GM21390 (cell line): ENCODE data around the gene UBE2D2.
A peak's percentile ranks its signal among the peaks of the same experiment; 100 is the strongest.

Source experiments
- ATAC-seq: cut with Tn5 transposase; IDR thresholded peaks from one replicate; pipeline ENCODE4 v1.9.1; 2021; ENCODE audit not compliant: unreplicated experiment

UBE2D2 gene

DNA sequence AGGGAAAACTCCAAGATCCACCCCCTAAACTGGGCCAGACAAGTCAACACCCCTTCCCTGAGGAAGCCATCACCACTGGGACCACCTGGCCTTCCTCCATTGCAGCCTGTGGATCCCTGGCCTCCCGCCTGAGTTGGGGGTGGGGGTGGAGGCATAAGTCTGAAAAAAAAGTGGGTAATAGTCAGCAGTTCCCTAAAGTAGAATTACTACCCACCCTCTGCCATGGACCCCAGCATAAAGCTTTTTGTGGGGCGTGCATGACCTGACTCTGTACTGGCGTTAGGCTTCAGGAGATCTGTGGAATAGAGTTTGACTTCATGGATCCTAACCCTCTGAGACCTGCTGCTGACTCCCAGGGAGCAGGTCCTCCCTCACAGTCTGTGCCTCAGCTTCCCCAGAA is 85.0 kb downstream of the UBE2D2 start:
- no peak for ATAC-seq

DNA sequence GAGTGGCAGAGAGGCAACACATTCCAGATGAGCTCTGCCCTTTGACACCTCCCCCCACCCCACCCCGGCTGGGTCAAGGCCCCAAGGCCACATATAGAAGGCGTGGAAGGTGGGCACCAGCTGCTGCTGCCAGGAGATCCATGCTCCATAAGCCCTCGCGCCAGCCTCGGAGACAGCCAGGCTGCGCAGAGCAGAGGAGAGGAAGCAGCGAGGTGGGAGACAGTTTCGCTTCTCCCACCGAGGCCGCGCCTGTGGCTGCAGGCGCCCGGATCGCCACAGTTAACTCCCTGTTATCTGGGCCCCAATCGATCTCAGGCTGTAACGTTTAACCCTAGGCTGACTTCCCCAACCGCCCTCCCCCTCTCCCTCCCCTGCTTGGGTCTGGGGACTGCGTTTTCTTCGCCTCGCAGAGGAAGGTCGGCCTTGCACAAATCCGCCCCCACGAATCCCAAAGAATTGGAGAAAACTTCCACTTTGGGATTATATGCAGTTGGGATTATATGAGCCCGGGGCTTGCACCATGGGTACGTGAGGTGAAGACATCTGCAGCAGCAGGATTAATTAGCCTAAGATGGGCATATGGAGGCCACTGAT is 85.9 kb downstream of the UBE2D2 start:
- ATAC-seq: no peak

DNA sequence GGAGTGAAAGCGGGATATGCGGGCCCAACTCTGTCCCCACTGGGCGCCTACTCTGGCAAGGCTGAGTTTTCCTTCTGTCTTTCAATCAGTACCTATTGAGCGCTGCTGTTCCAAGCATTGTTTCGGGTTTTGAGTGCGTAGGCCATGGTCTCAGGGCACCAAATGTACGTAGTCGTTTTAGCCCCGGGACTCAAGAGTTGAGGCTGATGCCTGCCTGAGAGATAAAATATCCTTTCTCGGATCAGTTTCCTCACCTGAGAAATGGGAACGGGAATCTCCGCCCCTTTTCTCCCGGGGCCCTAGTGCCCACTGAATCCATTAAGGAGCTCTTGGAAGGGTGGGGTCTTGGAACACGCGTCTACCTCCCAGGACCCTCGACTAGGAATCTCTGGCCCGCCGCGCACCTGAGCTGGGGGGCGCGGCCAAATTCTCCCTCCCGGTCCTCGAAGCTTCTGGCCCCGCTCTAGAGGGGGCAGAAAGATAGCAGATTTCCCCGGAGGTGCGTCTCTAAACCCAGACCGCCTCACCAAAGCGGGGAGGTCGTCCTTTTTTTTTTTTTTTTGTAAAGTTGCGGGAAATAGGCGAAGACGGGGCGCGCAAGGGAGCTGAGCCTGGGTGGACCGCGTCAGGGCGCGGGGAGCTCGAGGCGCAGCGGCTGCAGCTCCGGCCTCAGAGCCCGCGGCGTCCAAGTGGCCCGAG is 86.5 kb downstream of the UBE2D2 start:
- no peak for ATAC-seq

DNA sequence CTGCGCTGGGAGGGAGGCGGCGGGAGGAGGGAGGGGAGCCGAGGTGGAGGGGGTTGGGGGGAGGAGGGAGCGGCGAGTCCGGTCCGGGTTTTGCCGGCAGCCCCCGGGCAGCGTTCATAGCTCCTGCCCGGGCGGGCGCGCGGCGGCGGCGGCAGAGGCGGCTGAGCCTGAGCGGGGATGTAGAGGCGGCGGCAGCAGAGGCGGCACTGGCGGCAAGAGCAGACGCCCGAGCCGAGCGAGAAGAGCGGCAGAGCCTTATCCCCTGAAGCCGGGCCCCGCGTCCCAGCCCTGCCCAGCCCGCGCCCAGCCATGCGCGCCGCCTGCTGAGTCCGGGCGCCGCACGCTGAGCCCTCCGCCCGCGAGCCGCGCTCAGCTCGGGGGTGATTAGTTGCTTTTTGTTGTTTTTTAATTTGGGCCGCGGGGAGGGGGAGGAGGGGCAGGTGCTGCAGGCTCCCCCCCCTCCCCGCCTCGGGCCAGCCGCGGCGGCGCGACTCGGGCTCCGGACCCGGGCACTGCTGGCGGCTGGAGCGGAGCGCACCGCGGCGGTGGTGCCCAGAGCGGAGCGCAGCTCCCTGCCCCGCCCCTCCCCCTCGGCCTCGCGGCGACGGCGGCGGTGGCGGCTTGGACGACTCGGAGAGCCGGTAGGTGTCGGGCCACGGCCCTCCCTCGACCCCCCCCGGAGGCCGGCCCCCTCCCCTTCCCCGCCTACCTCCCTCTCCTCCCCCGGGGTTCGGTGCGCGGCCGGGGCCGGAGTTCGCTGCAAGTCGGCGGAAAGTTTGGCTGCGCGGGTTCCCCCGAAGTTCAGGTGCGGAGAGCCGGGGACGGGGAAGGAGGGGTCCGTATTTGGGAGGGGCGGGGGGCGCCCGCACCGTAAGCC is 87.3 kb downstream of the UBE2D2 start, which contains the start of gene CXXC5:
Gene CXXC5 (plus strand): TSS at position 145 of the 877 bp plus-strand sequence. CDS start 32,175 bp downstream, outside the sequence.
- ATAC-seq: no peak

DNA sequence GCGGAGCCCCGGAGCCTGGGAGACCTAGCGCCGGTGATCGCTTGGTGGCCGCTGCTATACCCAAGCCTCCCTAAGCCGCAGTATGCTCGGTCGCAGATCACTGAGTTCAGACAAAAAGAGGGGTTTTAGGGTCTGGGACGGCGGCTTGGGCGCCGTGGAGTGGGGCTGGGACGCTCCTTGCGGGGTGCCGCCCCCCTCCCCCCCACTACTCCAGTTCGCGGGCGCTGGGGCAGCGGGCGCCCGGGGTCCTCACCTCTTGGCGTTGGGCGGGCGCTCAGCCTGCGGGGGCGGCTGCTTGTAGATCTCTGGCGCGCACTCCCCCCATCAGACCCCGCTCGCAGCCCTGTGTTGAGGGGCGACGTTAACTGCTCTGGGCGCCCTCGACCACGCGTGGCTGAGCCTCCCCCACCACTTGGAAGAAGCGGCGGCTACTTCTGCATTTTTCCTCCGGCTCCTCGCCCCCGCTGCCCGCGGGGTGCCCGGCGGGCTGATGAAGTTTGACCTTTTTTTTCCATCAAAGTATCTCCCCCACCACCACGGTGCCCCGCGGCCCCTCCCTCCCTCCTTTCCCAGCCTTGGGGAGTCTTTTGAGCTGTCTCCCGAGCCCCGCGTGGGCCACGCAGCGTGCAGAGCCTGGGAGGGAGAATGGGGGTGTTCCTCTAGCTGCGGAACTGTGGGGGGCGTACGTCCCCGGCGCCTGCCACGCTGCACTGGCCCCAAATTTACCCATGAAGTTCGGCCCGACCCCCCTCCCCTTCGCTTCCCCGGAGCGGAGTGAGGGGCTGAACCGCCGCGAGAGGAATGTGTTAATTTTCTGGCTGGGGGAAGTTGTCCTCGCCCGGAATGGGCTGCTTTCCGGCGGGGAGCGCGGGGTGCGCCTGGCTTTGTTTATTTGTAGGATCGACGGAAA is 88.2 kb downstream of the UBE2D2 start:
- ATAC-seq: no peak

DNA sequence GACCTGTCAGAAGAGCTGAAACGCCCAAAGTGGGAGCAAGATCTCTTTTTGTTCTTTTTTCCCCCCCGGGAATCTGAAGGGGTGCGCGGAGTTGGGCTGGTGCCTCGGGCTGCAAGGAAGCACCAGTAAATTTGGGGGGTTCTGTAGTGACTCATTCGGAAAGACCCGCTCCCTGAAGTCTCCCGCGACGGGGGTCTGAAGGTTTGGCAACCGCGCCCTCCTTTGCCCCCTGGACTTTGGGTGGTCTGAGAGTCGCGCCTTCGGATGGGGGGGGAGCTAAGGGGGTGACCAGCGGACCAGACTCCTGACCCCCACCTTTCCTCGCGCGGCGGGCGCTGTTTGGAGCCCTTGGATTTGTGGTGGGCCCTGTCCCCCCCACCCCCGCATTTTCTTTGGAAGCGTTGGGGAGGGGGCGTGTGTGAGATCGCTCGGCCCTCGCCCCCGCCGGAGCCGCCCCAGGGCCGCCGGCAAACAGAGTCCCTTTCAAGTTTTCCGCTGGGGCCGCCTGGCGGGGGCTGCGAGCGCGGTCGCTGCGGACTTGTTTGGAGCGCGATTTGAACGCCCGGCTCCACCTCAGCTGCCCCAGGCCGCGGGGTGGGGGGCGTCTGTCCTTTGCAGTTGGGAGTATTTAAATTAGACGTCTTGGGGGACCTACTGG is 89.0 kb downstream of the UBE2D2 start:
- no peak for ATAC-seq

DNA sequence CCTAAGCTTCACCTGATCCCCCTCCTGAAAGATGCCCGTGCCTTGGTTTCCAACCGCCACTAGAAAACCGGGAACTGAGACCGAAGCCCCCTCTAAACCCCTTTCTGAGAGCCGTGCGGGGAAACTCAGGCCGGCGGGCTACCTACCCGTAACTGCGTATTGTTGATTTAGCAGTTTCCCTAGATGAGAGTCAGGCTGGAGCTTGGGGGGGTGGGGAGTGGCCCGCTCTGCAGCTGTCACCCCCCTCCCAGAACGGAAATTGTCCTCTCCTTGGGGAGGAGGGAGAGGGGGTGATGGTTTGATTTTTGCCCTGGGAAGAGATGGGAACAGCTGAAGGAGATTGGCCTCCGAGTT is 89.5 kb downstream of the UBE2D2 start:
- ATAC-seq: no peak

DNA sequence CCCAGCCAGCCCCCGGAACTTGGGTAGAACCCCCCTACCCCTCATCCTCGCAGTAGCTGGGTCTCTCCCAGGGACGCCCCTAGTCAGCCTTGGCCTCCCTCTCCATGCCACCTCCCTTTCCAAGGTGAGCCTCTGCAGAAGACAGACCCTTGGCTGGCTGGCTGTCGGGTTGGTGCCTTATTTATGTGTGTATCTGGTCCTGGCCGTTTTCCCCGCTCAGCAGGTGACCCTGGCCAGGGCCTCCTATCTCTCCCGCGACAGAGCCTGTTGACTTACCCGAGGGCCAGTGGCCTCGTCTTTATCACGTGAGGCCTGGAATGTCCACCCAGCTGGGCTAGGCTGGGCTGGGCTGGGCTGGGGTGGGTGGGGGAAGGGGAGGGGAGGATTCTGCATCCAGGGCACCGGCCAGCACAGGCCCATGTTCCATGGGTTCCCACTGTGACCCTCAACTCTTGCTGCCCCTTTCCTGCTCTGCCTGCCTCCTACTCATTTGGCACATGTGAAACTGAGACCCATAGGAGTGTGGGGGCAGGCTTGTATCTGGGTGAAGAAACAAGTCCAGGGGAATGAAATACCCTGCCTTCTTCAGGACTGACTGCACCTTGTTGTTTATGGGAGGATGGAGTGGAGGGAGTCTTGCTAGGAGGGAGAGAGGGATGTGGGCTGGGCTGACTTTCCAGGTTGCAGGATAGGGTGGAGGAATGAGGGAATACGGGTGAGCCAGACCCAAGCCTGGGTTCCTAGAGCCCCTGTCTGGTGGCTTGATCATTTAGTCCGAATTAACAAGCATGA is 90.1 kb downstream of the UBE2D2 start:
- no peak for ATAC-seq

DNA sequence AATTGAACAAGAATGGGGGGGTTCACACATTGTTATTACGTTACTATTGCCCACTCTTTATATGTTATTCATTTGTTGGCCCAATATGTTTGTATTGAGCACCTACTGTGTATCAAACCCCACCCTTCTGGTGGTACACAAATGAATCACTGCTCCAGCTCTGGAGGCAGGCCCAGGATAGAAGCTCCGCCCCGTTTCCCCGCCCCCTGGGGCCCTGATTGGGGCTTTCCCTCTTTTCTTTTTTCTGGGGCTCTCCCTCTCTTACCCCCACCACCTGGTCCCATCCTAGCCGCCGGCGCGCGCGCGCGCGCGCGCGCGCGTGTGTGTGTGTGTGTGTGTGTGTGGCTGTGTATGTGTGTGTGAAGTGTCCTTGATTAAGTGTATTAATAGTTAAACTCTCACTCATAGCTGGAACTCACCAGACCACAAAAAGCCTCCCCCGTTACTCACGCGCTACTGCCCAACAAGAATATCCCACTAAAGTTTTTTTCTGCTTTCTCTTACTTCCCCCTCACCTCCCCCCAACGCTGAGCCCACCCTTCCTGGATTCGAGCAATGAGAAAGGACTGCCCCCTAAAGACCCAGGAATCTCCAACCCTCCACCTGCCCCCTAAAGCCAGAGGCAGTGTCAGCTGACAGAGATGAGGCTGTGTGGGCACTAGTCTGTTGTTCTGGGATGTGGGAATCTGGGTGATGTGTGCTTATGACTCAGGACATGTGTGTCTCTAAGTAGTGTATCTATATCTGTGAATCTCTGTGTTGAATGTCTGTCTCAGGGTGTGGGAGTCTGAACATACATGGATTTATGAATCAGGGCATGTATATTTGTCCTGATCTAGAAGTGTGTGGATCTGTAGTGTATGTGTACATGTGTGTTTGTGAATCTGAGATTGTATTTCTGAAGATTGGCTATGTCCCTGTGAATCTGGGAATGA is 91.0 kb downstream of the UBE2D2 start:
- peak; percentile 37 for ATAC-seq

DNA sequence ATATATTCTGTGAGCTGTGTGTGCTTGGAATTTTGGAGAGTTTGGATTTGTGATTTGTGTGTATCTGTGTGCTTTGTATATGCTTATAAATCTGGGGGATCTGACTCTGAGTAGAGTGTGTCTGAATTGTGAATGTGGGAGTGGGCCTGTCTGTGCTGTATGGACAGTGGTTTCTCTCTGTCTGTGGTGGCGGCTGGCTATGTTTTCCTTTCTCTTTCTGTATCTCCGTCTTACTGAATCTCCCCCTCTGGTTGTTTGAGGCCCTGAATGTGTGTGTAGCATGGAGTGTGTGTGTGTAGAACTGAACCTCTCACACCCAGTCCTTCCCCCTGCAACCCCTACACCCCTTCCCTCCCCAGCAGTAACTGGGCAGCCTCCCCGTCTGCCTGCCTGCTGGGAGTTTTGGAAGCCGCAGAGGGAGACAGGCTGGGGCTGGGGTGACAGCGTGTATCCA is 91.7 kb downstream of the UBE2D2 start:
- peak; percentile 32 for ATAC-seq

DNA sequence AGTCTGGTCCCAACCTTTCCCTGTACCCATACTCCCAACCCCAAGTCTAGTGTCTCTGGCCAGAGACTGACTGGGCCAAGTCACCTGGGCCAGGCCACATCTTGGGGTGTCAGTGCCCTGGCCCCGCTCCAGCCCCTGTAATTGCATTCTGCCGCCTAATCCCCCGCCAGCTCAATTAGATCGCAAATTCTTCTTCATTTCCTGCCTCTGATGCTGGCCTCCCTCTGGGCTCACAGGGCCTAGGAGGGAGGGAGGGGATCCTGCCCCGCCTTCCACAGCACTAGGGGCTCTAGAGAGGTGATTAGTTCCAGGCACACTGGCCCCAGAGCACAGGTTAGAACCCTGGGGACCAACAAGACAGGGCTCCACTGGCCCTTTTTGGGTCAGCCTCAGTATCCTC is 92.5 kb downstream of the UBE2D2 start:
- no peak for ATAC-seq

DNA sequence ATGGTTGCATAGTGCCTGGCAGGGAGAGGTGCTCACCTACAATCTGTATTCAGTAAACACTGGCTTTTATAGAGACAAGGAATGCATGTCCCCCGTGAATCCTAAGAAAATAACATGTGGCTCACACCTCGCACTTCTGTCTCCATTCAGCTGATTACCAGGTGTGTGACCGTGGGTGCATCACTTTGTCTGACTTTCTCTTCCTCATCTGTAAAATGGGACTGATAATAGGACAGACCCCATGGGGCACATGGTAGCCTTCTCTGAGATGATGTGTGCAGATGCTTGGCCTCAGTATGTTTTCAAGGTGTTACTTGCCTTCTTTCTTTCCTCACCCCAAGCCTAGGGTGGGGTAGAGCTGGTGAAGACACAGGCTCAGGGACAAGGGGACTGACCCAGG is 93.3 kb downstream of the UBE2D2 start:
- no peak for ATAC-seq

DNA sequence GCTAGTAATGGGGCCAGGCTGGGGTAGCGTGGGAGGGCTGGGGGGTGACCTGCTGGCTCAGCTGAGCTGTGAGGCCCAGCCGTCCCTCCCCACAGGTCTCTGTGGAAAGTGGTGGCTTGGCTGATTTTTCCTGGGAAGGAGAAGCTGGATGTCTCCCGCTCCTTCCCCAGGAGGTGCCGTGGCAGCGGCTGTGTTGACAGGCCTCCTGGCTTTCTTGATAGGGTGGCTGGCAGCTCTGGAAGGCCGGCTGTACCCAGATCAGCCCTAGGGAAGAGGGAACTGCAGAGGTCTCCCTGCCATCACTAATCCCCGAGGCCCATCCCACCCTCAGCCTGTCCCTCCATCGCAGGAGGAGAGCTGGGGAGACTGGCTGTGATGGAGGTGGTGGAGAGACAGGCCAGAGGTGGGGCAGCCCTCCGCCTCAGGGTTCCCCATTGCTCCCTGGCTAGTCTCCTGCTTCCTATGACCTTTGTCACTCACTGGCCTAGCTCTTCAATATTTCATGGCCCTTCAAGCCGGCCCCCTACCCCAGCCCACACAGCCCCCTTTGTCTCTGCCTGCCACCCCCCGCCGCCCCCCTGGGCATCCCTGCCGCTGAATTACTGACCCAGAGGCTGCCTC is 93.8 kb downstream of the UBE2D2 start:
- no peak for ATAC-seq

DNA sequence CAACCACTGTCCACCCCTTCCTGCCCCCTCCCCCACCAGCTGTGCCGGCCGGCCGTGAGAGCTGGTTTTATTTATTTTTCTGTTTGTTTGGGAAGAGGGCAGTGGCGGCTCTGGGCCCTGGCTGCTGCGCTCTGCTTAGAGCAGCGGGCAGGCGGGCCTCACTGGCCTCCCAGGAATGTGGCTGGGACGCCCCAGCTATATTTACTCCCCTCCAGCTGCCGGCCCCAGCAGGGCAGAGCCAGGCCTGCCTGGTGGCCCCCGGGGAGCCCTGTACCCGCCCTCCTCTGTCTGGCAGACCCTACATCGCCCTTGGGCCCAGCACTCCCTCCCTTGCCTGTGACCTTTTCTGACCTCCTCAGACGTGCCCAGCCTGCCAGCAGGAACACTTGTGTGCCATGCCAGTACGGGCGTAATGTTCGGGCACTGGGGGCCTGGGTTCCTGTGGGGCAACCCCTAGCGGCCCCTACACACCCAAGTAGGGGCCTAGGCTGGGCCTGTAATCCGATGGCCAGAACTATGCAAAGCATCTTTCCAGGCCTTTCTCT is 94.7 kb downstream of the UBE2D2 start:
- ATAC-seq: no peak

DNA sequence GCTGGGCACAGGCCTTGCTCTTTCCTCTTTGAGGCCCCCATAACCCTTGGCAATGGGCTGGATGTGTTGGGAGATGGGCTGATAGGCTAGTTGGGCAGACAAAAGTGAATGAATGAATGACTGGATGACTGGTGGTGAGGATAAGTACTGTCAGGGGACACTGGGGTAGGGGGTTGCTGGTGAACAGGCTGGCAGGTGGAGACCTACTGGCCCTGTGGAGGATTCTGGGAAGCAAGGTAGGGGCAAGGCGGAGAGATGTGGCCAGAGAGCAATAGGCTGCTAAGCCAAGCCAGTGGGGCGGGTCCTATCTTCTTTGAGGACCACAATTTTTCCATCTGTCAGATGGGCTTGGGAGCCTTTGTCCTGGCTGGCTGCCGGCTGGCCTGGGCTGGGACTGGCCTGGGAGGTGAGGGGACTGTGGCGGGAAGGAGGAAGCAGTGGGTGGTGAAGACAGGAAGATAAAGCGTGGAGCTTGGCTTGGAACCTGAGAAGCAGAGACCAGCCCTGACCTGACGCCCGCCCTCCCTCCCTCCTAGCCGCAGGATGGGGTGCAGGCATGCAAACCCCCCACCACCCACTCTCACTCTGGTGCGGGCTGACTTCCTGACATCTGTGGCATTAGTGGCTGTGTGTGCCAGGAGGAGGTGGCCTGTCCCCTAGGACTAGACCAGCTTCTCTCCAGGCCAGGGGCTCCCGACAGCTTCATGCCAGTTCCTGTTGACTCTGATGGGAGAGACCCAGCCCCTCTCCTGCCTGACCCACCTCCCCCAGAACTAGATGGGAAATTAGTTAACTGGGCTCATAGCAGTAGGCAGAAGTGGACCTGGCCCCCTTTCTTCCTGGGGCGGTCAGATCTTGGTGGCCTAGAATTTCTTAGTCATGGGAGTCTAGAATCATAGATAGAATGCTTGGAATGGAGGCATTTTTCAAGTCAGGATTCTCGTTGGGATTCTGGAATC is 96.5 kb downstream of the UBE2D2 start:
- no peak for ATAC-seq

DNA sequence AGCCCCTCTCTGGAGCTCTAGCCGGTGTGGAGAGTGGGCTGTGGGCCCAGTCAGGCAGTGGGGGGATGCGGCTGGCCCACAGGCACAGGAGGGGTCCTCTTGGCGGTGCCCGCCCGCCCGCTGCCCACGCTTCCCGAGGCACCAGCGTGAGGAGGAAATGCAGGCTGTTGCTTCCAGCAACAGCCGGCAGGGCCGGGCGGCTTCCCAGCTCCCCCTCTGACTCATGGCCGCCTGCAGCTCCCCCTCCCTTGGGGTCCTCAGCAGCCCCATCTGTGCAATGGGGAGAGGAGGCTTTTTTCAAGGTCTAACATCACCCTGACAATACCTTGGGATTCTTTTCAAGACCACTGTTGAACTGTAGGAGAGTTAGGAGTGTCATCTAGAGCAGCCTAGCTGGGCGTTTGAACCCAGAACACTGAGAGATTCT is 97.4 kb downstream of the UBE2D2 start:
- no peak for ATAC-seq
